ENCODE data around the gene VASH2. TPM values are rescaled to one million over a fixed set of nuclear protein-coding genes. Genes with fewer than 3 reads are reported as not detected.

The VASH2 gene
- total and polyA plus RNA-seq, 2 experiments from 2014 or later: 0.06 TPM; not detected in 1

DNA sequence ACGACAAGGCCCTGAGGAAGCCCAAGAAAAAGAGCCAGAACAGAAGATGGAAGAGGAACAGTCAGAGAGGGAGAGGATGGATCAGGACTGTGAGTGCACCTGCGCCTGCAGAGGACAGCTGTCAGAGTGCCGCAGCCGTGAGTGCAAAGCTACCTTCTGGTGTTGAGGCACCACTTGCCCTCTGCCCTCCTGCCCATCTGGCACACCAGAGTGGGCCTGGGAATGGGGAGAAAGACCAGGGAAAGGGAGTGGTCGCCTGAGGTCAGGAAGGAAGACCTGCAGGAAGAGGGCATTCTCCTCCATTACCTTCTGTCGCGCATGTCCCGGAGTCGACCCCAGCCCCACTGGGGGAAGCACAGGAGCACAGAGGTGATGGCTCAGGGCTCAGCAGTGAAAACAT is 26.2 kb downstream of the VASH2 start:
- in situ Hi-C loops (cut with MboI): loop anchor here (25.0 kb wide), 3 partner anchors 314 to 889 kb away; no protein-coding TSS in a partner anchor
- no peaks in the 10 kb centered on the region for H3F3A ChIP-seq (ENCODE audit: insufficient read depth)
- TF ChIP-seq EZH2phosphoT487 (IDR thresholded peaks at IDR 0.05; ENCODE audit: insufficient read depth, low read depth) (no peak), EZH2 (IDR thresholded peaks at IDR 0.05; ENCODE audit: insufficient read depth, poor library complexity, severe bottlenecking) (no peak)
- no peaks in the 10 kb centered on the region for H3K4me1 ChIP-seq (ENCODE audit: insufficient read depth)
- H3K79me2 ChIP-seq (ENCODE audit: insufficient read depth): no peaks in the 10 kb centered on the region
- H2AFZ ChIP-seq: no peak overlapping the region
- no peaks in the 10 kb centered on the region for H3K9me2 ChIP-seq (ENCODE audit: insufficient read depth)
- no peaks in the 10 kb centered on the region for H3K9me3 ChIP-seq (ENCODE audit: low read depth)
- H3K9ac ChIP-seq: no peak overlapping the region
- H3K27ac ChIP-seq: no peak overlapping the region
- 74 to 78% methylated on average over 9 of the region's 9 CpGs for WGBS, 2 experiments (ENCODE audit: low coverage in 1 of 2, low lambda C conversion rate in 2 of 2, missing lambda C conversion rate in 2 of 2)
- H3K36me3 ChIP-seq (ENCODE audit: low read depth): no peaks in the 10 kb centered on the region
- peaks cover 20% of the 10 kb centered on the region for H3K27me3 ChIP-seq (replicated peaks; ENCODE audit: insufficient read depth)
- DNase-seq: no peak
- no peaks in the 10 kb centered on the region for H4K20me1 ChIP-seq (ENCODE audit: insufficient read depth)
- H3K4me3 ChIP-seq: no peak overlapping the region
- no peak overlapping the region for H3K4me2 ChIP-seq (ENCODE audit: unreplicated experiment)

DNA sequence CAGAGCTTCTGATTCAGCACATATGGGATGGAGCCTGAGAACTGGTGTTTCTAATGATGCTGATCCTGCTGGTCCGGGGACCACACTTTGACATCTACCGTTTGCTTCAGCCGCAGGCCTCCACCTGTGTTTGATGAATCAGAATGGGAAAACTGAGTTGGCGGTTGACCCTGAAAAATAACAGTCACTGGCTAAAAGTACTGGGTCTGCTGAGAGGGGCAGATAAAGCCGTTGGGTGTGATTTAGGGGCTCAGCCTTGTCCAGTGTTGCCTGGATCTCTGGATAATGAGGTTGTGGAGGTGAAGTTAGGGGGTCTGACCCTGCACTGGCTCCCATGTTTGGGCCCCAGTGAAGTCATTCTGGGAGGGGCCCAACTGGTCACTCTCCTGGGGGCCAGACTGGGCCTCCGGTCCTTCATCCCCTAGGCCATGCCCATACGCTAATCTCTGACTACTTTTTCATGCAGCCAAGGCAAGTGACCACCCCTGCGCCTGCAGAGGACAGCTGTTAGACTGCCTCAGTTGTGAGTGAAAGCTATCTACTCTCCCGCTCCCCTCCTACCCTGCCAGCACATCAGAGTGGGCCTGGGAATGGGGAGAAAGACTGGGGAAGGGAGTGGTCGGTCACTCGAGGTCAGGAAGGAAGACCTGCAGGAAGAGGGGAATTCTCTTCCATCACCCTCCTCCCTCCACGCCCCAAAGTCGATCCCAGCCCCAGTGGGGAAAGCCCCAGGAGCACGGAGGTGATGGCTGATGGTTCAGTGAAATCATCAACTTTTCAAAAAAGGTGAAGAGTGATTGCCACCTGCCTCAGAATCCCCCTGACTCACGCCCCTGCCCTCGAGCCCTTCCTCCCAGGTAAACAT is 27.7 kb downstream of the VASH2 start:
- Histone ChIP-seq H3K9me2 (ENCODE audit: insufficient read depth) (no peaks in the 10 kb centered on the region), H3K9me3 (ENCODE audit: low read depth) (no peaks in the 10 kb centered on the region), H3F3A (ENCODE audit: insufficient read depth) (no peaks in the 10 kb centered on the region), H3K27ac (no peak overlapping the region), H2AFZ (no peak overlapping the region), H3K79me2 (ENCODE audit: insufficient read depth) (no peaks in the 10 kb centered on the region), H4K20me1 (ENCODE audit: insufficient read depth) (no peaks in the 10 kb centered on the region), H3K4me2 (ENCODE audit: unreplicated experiment) (no peak overlapping the region), H3K36me3 (ENCODE audit: low read depth) (no peaks in the 10 kb centered on the region), H3K4me1 (ENCODE audit: insufficient read depth) (no peaks in the 10 kb centered on the region), H3K4me3 (no peak overlapping the region), H3K9ac (no peak overlapping the region), H3K27me3 (replicated peaks; ENCODE audit: insufficient read depth) (peaks cover 7% of the 10 kb centered on the region)
- TF ChIP-seq EZH2phosphoT487 (IDR thresholded peaks at IDR 0.05; ENCODE audit: insufficient read depth, low read depth): no peak
- no peak for TF ChIP-seq EZH2 (IDR thresholded peaks at IDR 0.05; ENCODE audit: insufficient read depth, poor library complexity, severe bottlenecking)
- no peak for DNase-seq
- in situ Hi-C loops (cut with MboI): loop anchor here (25.0 kb wide), 3 partner anchors 316 to 891 kb away; no protein-coding TSS in a partner anchor
- WGBS, 2 experiments (ENCODE audit: low coverage in 1 of 2, low lambda C conversion rate in 2 of 2, missing lambda C conversion rate in 2 of 2): 70 to 76% methylated on average over 15 to 16 of the region's 16 CpGs

DNA sequence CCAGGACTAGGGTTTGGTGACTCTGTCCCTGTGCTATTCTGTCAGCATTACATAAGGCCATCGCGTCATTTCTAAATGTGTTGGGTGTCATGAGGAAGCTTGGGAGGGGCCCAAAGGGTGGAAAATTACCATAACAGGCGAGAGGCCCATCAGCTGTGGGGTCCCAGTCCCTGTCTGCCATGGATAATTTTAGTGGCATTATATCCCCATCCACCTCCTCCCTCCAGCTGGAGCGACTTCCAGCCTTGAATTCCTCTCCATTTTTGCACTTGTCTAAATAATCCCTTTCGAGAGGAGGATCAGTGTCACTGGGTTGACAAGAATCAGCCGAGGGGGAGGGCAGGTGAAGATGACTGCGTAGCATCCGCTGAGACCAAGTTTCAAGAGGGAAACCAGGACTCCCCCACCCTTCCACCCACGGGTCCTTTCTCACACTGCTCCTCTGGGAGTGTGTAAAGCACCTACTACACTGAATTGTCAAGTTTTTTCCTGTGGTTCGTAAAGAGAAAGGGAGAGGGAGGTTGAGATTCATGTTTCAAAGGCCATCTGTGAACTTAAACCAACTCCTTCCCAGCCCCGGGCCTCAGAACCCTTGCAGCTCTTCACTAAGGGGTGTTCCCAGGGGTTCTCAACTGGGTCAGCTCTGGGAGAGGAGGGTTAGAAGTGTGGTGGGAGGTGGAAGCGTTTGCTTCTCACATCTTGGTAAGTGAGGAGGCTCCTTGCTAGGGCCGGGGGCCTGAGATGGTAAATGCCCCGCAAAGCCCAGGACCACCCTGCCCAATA is 29.2 kb downstream of the VASH2 start:
- H3F3A ChIP-seq (ENCODE audit: insufficient read depth): no peaks in the 10 kb centered on the region
- H3K4me1 ChIP-seq (ENCODE audit: insufficient read depth): no peaks in the 10 kb centered on the region
- peaks cover 9% of the 10 kb centered on the region; the same call in 1 of the 2 replicates for H3K27me3 ChIP-seq (replicated peaks; ENCODE audit: insufficient read depth)
- DNase-seq: no peak
- 78 to 80% methylated on average over 14 of the region's 14 CpGs for WGBS, 2 experiments (ENCODE audit: low coverage in 1 of 2, low lambda C conversion rate in 2 of 2, missing lambda C conversion rate in 2 of 2)
- H3K4me2 ChIP-seq (ENCODE audit: unreplicated experiment): no peak overlapping the region
- H3K9me2 ChIP-seq (ENCODE audit: insufficient read depth): no peaks in the 10 kb centered on the region
- no peaks in the 10 kb centered on the region for H3K79me2 ChIP-seq (ENCODE audit: insufficient read depth)
- in situ Hi-C loops (cut with MboI): loop anchor here (25.0 kb wide), 3 partner anchors 317 to 892 kb away; no protein-coding TSS in a partner anchor
- no peak overlapping the region for H3K27ac ChIP-seq
- H3K9me3 ChIP-seq (ENCODE audit: low read depth): no peaks in the 10 kb centered on the region
- no peak for TF ChIP-seq EZH2phosphoT487 (IDR thresholded peaks at IDR 0.05; ENCODE audit: insufficient read depth, low read depth)
- TF ChIP-seq EZH2 (IDR thresholded peaks at IDR 0.05; ENCODE audit: insufficient read depth, poor library complexity, severe bottlenecking): no peak
- H3K36me3 ChIP-seq (ENCODE audit: low read depth): no peaks in the 10 kb centered on the region
- no peak overlapping the region for H3K4me3 ChIP-seq
- H4K20me1 ChIP-seq (ENCODE audit: insufficient read depth): no peaks in the 10 kb centered on the region
- no peak overlapping the region for H3K9ac ChIP-seq
- no peak overlapping the region for H2AFZ ChIP-seq

- H3F3A ChIP-seq (ENCODE audit: insufficient read depth): no peaks in the 10 kb centered on the region
- H3K36me3 ChIP-seq (ENCODE audit: low read depth): no peaks in the 10 kb centered on the region
- H3K9me3 ChIP-seq (ENCODE audit: low read depth): no peaks in the 10 kb centered on the region
- no peaks in the 10 kb centered on the region for H3K9me2 ChIP-seq (ENCODE audit: insufficient read depth)
- H4K20me1 ChIP-seq (ENCODE audit: insufficient read depth): no peaks in the 10 kb centered on the region
- no peak for TF ChIP-seq EZH2 (IDR thresholded peaks at IDR 0.05; ENCODE audit: insufficient read depth, poor library complexity, severe bottlenecking)
- no peak for TF ChIP-seq EZH2phosphoT487 (IDR thresholded peaks at IDR 0.05; ENCODE audit: insufficient read depth, low read depth)
- in situ Hi-C loops (cut with MboI): loop anchor here (25.0 kb wide), 3 partner anchors 318 to 893 kb away; no protein-coding TSS in a partner anchor
- DNase-seq: peak; percentile 48
- no peak overlapping the region for H3K4me3 ChIP-seq
- no peak overlapping the region for H2AFZ ChIP-seq
- no peaks in the 10 kb centered on the region for H3K4me1 ChIP-seq (ENCODE audit: insufficient read depth)
- no peak overlapping the region for H3K4me2 ChIP-seq (ENCODE audit: unreplicated experiment)
- H3K27ac ChIP-seq: no peak overlapping the region
- no peaks in the 10 kb centered on the region for H3K79me2 ChIP-seq (ENCODE audit: insufficient read depth)
- H3K9ac ChIP-seq: no peak overlapping the region
- peaks cover 9% of the 10 kb centered on the region; the same call in 1 of the 2 replicates for H3K27me3 ChIP-seq (replicated peaks; ENCODE audit: insufficient read depth)
- WGBS, 2 experiments (ENCODE audit: low coverage in 1 of 2, low lambda C conversion rate in 2 of 2, missing lambda C conversion rate in 2 of 2): 68 to 74% methylated on average over 7 of the region's 7 CpGs
Measured at GRCh38 chr1:212980123-212980785, 29.9 kb downstream of the VASH2 start.

All from GM23248 (cell line).